HFF-Myc (cell line): ENCODE measurements around the gene SMOC2.

Source experiments
- DNase-seq: peaks from one replicate; pipeline ENCODE4 v3.0.0-alpha.2; 2011; ENCODE audit warnings: low read depth; ENCODE audit errors: extremely low read depth
- H3K4me3 ChIP-seq: replicated peaks from 2 replicates; pipeline ENCODE4 v1.5.1; 2011; ENCODE audit warnings: low read depth, mild to moderate bottlenecking, control low read depth, low read length
- TF ChIP-seq, protein P1 (sequence below): IDR thresholded peaks from 2 replicates; pipeline ENCODE4 v1.5.1; 2012; ENCODE audit warnings: mild to moderate bottlenecking, low read depth, low read length, control low read depth; ENCODE audit errors: missing control alignments

The SMOC2 gene

DNA sequence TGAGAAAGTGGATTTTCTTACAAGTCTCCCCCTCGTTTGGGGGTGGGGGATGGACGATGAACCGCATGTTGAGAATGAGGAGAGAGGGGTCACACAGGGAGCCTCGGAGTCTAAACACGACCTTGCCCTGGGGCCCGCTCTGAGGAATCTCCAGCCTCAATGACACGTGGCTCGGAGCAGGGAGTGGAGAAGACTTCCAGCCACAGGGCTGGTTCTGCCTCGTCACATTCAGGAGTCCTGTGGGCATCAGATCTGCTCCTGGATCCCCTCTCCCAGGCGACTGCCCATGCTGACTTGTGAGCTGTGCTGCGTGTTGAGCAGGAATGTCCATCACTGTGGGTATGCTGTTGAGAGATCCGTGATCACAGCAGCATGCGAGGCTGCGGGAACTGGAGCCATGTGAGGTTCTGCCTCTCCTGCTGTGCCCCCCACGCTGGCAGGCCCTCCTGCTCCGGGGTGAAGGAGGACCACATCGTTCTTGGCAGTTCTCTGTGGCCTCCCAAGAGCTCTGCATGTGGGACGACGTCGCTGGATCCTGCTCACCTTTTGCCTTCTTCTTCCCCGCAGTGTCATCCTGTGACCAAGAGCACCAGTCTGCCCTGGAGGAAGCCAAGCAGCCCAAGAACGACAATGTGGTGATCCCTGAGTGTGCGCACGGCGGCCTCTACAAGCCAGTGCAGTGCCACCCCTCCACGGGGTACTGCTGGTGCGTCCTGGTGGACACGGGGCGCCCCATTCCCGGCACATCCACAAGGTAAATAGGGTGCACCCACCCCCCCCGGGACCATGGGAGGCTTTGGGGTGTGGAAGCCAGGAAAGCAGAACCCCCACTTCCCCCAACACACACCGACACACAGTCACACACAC is 157.5 kb downstream of the SMOC2 start:
- no peak overlapping the region for H3K4me3 ChIP-seq
- no peak for DNase-seq
- TF ChIP-seq, protein P1, sequence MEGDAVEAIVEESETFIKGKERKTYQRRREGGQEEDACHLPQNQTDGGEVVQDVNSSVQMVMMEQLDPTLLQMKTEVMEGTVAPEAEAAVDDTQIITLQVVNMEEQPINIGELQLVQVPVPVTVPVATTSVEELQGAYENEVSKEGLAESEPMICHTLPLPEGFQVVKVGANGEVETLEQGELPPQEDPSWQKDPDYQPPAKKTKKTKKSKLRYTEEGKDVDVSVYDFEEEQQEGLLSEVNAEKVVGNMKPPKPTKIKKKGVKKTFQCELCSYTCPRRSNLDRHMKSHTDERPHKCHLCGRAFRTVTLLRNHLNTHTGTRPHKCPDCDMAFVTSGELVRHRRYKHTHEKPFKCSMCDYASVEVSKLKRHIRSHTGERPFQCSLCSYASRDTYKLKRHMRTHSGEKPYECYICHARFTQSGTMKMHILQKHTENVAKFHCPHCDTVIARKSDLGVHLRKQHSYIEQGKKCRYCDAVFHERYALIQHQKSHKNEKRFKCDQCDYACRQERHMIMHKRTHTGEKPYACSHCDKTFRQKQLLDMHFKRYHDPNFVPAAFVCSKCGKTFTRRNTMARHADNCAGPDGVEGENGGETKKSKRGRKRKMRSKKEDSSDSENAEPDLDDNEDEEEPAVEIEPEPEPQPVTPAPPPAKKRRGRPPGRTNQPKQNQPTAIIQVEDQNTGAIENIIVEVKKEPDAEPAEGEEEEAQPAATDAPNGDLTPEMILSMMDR, result no peak

DNA sequence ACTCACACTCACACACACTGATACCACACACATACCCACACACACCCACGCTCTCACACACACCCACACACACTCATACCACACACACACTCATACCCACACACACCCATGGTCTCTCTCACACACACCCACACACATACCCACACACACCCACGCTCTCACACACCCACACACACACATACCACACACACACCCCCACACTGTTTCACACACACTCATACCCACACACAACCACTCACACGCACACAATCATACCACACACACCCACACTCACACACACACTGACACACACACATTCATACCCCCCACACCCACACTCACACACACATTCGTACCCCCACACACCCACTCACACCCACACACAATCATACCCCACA is 158.1 kb downstream of the SMOC2 start:
- TF ChIP-seq, protein P1, result no peak
- no peak for DNase-seq
- H3K4me3 ChIP-seq, result no peak overlapping the region

DNA sequence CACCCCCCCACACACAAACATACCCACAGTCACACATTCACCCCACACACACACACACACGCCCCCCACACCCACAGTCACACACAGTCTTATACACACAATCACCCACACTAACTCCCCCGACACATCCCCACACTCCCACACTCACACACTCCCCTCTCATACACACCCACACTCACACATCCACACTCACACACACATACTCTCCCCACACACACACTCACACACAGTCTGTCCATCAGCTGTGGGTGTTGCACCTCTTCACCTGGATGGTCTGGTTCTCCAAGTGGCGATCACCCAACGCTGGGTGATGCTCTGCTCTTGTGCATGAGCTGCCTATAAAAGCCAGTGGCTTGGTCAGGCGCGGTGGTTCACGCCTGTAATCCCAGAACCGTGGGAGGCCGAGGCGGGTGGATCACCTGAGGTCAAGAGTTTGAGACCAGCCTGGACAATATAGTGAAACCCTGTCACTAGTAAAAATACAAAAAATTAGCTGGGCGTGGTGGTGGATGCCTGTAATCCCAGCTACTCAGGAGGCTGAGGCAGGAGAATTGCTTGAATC is 158.9 kb downstream of the SMOC2 start:
- H3K4me3 ChIP-seq, result no peak overlapping the region
- no peak for DNase-seq
- TF ChIP-seq, protein P1, result no peak

DNA sequence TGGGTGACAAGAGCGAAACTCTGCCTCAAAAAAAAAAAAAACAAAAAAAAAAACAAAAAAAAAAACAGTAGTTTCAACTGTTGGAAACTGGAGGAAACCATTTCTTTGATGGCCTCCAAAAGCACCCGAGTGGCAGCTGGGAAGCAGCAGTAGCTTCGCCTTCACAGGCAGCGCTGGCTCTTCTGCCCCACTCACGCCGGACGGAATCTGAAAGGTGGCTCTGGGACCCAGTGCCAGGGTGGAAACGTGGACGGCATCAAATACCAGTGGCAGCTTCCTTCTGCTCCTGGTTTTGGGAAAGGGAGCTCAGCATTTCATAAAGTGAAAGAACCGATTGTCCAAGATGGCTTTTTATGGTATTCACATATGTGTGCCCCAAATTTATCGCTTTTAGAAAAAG is 159.4 kb downstream of the SMOC2 start:
- TF ChIP-seq, protein P1, result no peak
- DNase-seq, result no peak
- no peak overlapping the region for H3K4me3 ChIP-seq

DNA sequence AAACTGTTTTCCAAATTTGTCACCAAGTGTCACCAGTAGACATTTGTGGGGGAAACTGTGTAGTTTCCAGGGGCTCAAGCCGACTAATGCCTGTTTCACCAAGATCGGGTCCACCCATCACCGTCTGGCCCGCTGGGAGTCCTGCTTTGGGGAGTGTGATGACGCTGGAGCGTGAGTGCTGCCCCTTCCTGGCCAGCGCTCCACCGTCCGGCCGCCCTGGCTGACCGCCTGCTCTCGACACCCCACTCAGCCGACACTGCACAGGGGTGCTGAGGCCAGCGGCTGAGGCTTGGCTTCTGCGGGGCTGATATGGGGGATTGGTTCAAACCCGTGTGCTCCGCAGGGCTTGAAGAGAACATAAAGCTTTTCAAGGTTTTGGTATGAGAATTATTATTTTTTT is 160.1 kb downstream of the SMOC2 start:
- TF ChIP-seq, protein P1, result no peak
- H3K4me3 ChIP-seq, result no peak overlapping the region
- DNase-seq, result no peak

DNA sequence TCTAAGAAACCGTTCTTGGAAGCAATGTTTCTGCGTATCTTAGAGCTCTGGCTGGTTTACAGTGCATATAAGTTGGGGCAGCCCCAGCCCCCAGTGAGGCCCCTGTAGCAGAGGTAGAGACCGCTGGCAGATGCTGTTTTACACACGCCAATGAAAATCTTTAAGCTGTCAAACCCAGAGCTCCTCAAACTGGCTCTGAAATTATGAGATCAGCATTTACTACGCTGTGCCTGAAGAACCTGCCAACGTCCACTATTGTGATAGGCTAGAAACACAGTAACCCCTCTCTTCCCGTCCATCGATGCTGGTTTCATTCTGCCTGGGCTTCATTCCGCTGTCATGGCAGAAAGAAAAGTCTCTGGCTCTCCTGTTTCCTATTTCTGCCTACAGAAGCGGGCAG is 160.6 kb downstream of the SMOC2 start:
- DNase-seq, result no peak
- no peak overlapping the region for H3K4me3 ChIP-seq
- TF ChIP-seq, protein P1, result no peak

DNA sequence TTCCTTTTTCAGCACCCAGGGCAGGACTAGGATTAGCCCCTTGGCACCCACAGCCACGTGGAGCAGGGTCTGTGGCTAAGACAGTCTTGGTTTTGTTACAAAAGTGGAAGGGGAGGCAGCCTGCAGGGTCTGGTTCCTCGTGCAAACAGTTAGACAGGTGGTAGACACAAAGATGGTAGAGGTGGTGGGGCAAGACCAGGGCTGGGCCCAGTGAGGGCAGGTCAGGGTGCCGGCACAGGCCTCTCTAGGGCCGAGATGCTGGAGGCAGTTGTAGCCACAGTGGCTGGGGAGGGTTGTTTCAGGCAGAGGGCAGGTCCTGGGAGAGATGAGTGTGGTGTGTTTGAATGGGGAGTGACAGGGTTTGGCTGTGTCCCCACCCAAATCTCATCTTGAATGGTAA is 161.6 kb downstream of the SMOC2 start:
- no peak overlapping the region for H3K4me3 ChIP-seq
- TF ChIP-seq, protein P1, result no peak
- DNase-seq, result no peak
